NCI-H2081 (cell line): ENCODE measurements around the gene ITGA3.
"Not testable (repeated sequence)": the region's sequence is repeated elsewhere in the genome, so short reads cannot be mapped to it uniquely, and the experiment has no call there.

Experiments used
- DNase-seq, 2 experiments: peaks; one replicate each; lab custom pipeline; 2025; lab: John Stamatoyannopoulos, UW

ITGA3 gene

GRCh38 chr17:50035421-50035879 lies 20.5 kb upstream of the ITGA3 start:
- DNase-seq = no peak

GRCh38 chr17:50035945-50036344 lies 20.0 kb upstream of the ITGA3 start:
- no peak for DNase-seq

- peak in 1 of 2 experiments; percentile 12 for DNase-seq
Observed at GRCh38 chr17:50036455-50037261, 19.3 kb upstream of the ITGA3 start.

- DNase-seq = no peak
Observed at GRCh38 chr17:50037321-50038107, 18.4 kb upstream of the ITGA3 start.

GRCh38 chr17:50039058-50039457 lies 16.9 kb upstream of the ITGA3 start:
- no peak for DNase-seq

- DNase-seq = not testable (repeated sequence)
Observed at GRCh38 chr17:50040496-50040895, 15.4 kb upstream of the ITGA3 start.

GRCh38 chr17:50042211-50042610 lies 13.7 kb upstream of the ITGA3 start:
- no peak for DNase-seq

GRCh38 chr17:50043290-50044148 lies 12.4 kb upstream of the ITGA3 start:
- no peak for DNase-seq

- no peak for DNase-seq
Observed at GRCh38 chr17:50044483-50044882, 11.4 kb upstream of the ITGA3 start.

- DNase-seq = no peak
Observed at GRCh38 chr17:50045154-50045553, 10.8 kb upstream of the ITGA3 start.

GRCh38 chr17:50046179-50046578 lies 9.7 kb upstream of the ITGA3 start:
- DNase-seq = no peak

- DNase-seq = no peak
Observed at GRCh38 chr17:50046667-50047066, 9.2 kb upstream of the ITGA3 start.

- DNase-seq = no peak
Observed at GRCh38 chr17:50047083-50047482, 8.8 kb upstream of the ITGA3 start.

- no peak for DNase-seq
Observed at GRCh38 chr17:50047488-50048126, 8.3 kb upstream of the ITGA3 start.

GRCh38 chr17:50048146-50048720 lies 7.7 kb upstream of the ITGA3 start:
- no peak for DNase-seq

GRCh38 chr17:50048988-50049387 lies 6.9 kb upstream of the ITGA3 start:
- no peak for DNase-seq

GRCh38 chr17:50049636-50050035 lies 6.3 kb upstream of the ITGA3 start:
- no peak for DNase-seq

- no peak for DNase-seq
Observed at GRCh38 chr17:50050431-50051032, 5.4 kb upstream of the ITGA3 start.

GRCh38 chr17:50051082-50051576 lies 4.8 kb upstream of the ITGA3 start:
- no peak for DNase-seq

GRCh38 chr17:50051606-50052005 lies 4.3 kb upstream of the ITGA3 start:
- no peak for DNase-seq
